ENCODE results near the gene PRDM10.
"Not testable (repeated sequence)": the region's sequence is repeated elsewhere in the genome, so short reads cannot be mapped to it uniquely, and the experiment has no call there.

PRDM10 gene

GRCh38 chr11:129918361-129918760, 84.3 kb downstream of the PRDM10 start:
- DNase-seq (ENCODE audit: extremely low read depth in 1 of 2, low read depth in 1 of 2): no peak

GRCh38 chr11:129917231-129917630, 85.4 kb downstream of the PRDM10 start:
- DNase-seq (ENCODE audit: extremely low read depth in 1 of 2, low read depth in 1 of 2): no peak

- no peak for DNase-seq (ENCODE audit: extremely low read depth in 1 of 2, low read depth in 1 of 2)
Observed at GRCh38 chr11:129911298-129911697, 91.3 kb downstream of the PRDM10 start.

GRCh38 chr11:129910360-129910759, 92.3 kb downstream of the PRDM10 start:
- DNase-seq (ENCODE audit: extremely low read depth in 1 of 2, low read depth in 1 of 2): no peak

GRCh38 chr11:129905402-129905801, 97.2 kb downstream of the PRDM10 start:
- DNase-seq (ENCODE audit: extremely low read depth in 1 of 2, low read depth in 1 of 2): no peak

- no peak for DNase-seq (ENCODE audit: extremely low read depth in 1 of 2, low read depth in 1 of 2)
Observed at GRCh38 chr11:129896062-129896461, 106.6 kb downstream of the PRDM10 start.

GRCh38 chr11:129895126-129896041, 107.3 kb downstream of the PRDM10 start, which contains the start of gene NFRKB:
NFRKB (minus strand) TSS chr11:129895578; CDS start chr11:129892849, 2,729 bp downstream.
- peak; percentile 60 to 83 for DNase-seq (ENCODE audit: extremely low read depth in 1 of 2, low read depth in 1 of 2)

GRCh38 chr11:129894278-129895125, 108.1 kb downstream of the PRDM10 start:
- DNase-seq (ENCODE audit: extremely low read depth in 1 of 2, low read depth in 1 of 2): no peak

GRCh38 chr11:129888451-129888850, 114.2 kb downstream of the PRDM10 start:
- no peak for DNase-seq (ENCODE audit: extremely low read depth in 1 of 2, low read depth in 1 of 2)

- DNase-seq (ENCODE audit: extremely low read depth in 1 of 2, low read depth in 1 of 2): no peak
Observed at GRCh38 chr11:129885381-129885780, 117.3 kb downstream of the PRDM10 start.

- no peak for DNase-seq (ENCODE audit: extremely low read depth in 1 of 2, low read depth in 1 of 2)
Observed at GRCh38 chr11:129884581-129884980, 118.1 kb downstream of the PRDM10 start.

- peak in 1 of 2 donors; percentile 25 for DNase-seq (ENCODE audit: extremely low read depth in 1 of 2, low read depth in 1 of 2)
Observed at GRCh38 chr11:129881570-129882170, 121.0 kb downstream of the PRDM10 start.

- no peak for DNase-seq (ENCODE audit: extremely low read depth in 1 of 2, low read depth in 1 of 2)
Observed at GRCh38 chr11:129880311-129880710, 122.3 kb downstream of the PRDM10 start.

GRCh38 chr11:129871914-129872313, 130.7 kb downstream of the PRDM10 start:
- DNase-seq (ENCODE audit: extremely low read depth in 1 of 2, low read depth in 1 of 2): no peak

- DNase-seq (ENCODE audit: extremely low read depth in 1 of 2, low read depth in 1 of 2): not testable (repeated sequence)
Observed at GRCh38 chr11:129868626-129869025, 134.0 kb downstream of the PRDM10 start.

GRCh38 chr11:129866311-129866710, 136.3 kb downstream of the PRDM10 start:
- no peak for DNase-seq (ENCODE audit: extremely low read depth in 1 of 2, low read depth in 1 of 2)

GRCh38 chr11:129865701-129866100, 136.9 kb downstream of the PRDM10 start:
- no peak for DNase-seq (ENCODE audit: extremely low read depth in 1 of 2, low read depth in 1 of 2)

GRCh38 chr11:129864811-129865210, 137.8 kb downstream of the PRDM10 start:
- DNase-seq (ENCODE audit: extremely low read depth in 1 of 2, low read depth in 1 of 2): no peak

- no peak for DNase-seq (ENCODE audit: extremely low read depth in 1 of 2, low read depth in 1 of 2)
Observed at GRCh38 chr11:129861702-129862522, 140.7 kb downstream of the PRDM10 start.

- no peak for DNase-seq (ENCODE audit: extremely low read depth in 1 of 2, low read depth in 1 of 2)
Observed at GRCh38 chr11:129856036-129856435, 146.6 kb downstream of the PRDM10 start.
